Measurements from ENCODE around the gene OPN4. TPM values are rescaled to one million over a fixed set of nuclear protein-coding genes. Genes with fewer than 3 reads are reported as not detected.

The OPN4 gene
- total RNA-seq, 1 donor from 2014 or later = not detected

GRCh38 chr10:86673827-86674581 is 19.7 kb downstream of the OPN4 start:
- peaks cover 3% of the 10 kb centered on the region for H3K27me3 Mint-ChIP-seq (ENCODE audit: insufficient read depth, low read depth)
- no peak overlapping the region for H2AFZ ChIP-seq (replicated peaks)

DNA sequence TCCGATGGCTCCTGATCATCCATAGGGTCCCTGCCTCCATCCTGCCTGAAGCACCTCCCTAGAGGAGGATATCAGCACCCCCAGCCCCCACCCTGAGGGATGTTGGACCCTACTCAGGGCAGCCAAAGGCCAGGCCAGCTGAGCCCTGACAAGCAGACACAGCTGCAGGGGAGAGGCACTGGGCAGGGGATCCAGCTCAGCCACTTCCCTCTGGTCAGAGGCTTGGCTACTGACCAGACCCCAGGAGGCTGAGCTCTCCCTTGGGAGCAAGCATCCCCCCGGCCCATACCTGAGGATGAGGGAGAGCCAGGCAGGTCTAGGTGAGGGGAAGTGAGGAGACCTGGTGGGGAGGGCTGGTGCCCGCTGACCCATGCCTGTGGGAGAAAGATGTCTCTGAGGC is 20.6 kb downstream of the OPN4 start:
- no peaks in the 10 kb centered on the region for H4K20me1 ChIP-seq (ENCODE audit: low read depth)
- no peaks in the 10 kb centered on the region for H3F3A ChIP-seq (ENCODE audit: low read depth)
- H3K9ac ChIP-seq = no peak overlapping the region
- H3K4me1 Mint-ChIP-seq = peaks cover 30% of the 10 kb centered on the region
- H3K4me3 Mint-ChIP-seq = no peak overlapping the region
- H3K27ac Mint-ChIP-seq = no peak overlapping the region
- no peaks in the 10 kb centered on the region for H3K9me3 Mint-ChIP-seq
- DNase-seq (ENCODE audit: low spot score) = no peak
- H3K4me2 ChIP-seq = no peak overlapping the region
- no peaks in the 10 kb centered on the region for H3K79me2 ChIP-seq (ENCODE audit: low read depth)
- H3K27ac ChIP-seq = no peak overlapping the region
- no peaks in the 10 kb centered on the region for H3K36me3 Mint-ChIP-seq
- H2AFZ ChIP-seq (replicated peaks) = no peak overlapping the region
- no peak overlapping the region for H3K4me3 ChIP-seq
- no peaks in the 10 kb centered on the region for H3K9me3 ChIP-seq (ENCODE audit: low read depth)
- TF ChIP-seq EZH2 (IDR thresholded peaks at IDR 0.05) (no peak), CTCF (IDR thresholded peaks at IDR 0.05) (no peak), EZH2phosphoT487 (IDR thresholded peaks at IDR 0.05) (no peak)
- peaks cover 5% of the 10 kb centered on the region for H3K27me3 Mint-ChIP-seq (ENCODE audit: insufficient read depth, low read depth)
- H3K4me1 ChIP-seq = peaks cover 25% of the 10 kb centered on the region
- H3K27me3 ChIP-seq = no peaks in the 10 kb centered on the region
- no peaks in the 10 kb centered on the region for H3K36me3 ChIP-seq

More at GRCh38 chr10:86673827-86674581, 19.7 kb downstream of the OPN4 start:
- no peaks in the 10 kb centered on the region for H3K36me3 ChIP-seq
- Mint-ChIP-seq H3K36me3 (no peaks in the 10 kb centered on the region), H3K4me3 (peak overlapping the region; percentile 50), H3K4me1 (peaks cover 27% of the 10 kb centered on the region), H3K27ac (peak overlapping the region; percentile 33), H3K9me3 (no peaks in the 10 kb centered on the region)
- H3K4me2 ChIP-seq = peak overlapping the region; percentile 42
- DNase-seq (ENCODE audit: low spot score) = peak; percentile 58
- H3K9ac ChIP-seq = no peak overlapping the region
- H3K9me3 ChIP-seq (ENCODE audit: low read depth) = no peaks in the 10 kb centered on the region
- no peaks in the 10 kb centered on the region for H4K20me1 ChIP-seq (ENCODE audit: low read depth)
- no peak for TF ChIP-seq CTCF (IDR thresholded peaks at IDR 0.05)
- no peak for TF ChIP-seq EZH2phosphoT487 (IDR thresholded peaks at IDR 0.05)
- TF ChIP-seq EZH2 (IDR thresholded peaks at IDR 0.05) = no peak
- H3K27ac ChIP-seq = no peak overlapping the region
- peaks cover 25% of the 10 kb centered on the region for H3K4me1 ChIP-seq
- H3K79me2 ChIP-seq (ENCODE audit: low read depth) = no peaks in the 10 kb centered on the region
- no peak overlapping the region for H3K4me3 ChIP-seq
- H3K27me3 ChIP-seq = no peaks in the 10 kb centered on the region
- no peaks in the 10 kb centered on the region for H3F3A ChIP-seq (ENCODE audit: low read depth)

DNA sequence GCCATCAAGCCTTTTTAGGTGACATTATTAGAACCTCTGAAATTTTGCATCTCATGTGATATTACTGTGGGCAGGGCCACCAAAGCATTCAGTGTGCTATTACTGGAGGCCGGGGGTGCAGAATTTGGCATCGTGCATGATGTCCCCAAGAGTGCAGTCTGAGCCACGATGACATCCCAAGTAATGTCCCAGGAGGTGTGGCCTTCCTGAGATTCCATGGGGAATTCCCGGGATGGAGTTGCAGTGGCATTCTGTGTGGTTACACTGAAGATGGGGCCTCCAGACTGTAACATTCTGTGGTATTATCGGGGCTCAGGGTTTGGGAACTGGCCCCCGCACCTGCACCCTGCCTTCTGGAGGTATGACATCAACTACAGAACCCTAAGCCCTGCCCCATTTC is 23.0 kb downstream of the OPN4 start:
- Histone ChIP-seq H2AFZ (replicated peaks) (no peak overlapping the region), H3K79me2 (ENCODE audit: low read depth) (no peaks in the 10 kb centered on the region), H3K27ac (no peak overlapping the region), H3K36me3 (no peaks in the 10 kb centered on the region), H3F3A (ENCODE audit: low read depth) (no peaks in the 10 kb centered on the region), H4K20me1 (ENCODE audit: low read depth) (no peaks in the 10 kb centered on the region), H3K27me3 (no peaks in the 10 kb centered on the region), H3K9me3 (ENCODE audit: low read depth) (no peaks in the 10 kb centered on the region), H3K4me2 (no peak overlapping the region), H3K9ac (no peak overlapping the region), H3K4me1 (peaks cover 22% of the 10 kb centered on the region), H3K4me3 (no peak overlapping the region)
- Mint-ChIP-seq H3K4me1 (peaks cover 26% of the 10 kb centered on the region), H3K9me3 (no peaks in the 10 kb centered on the region), H3K27me3 (ENCODE audit: insufficient read depth, low read depth) (peaks cover 11% of the 10 kb centered on the region), H3K36me3 (no peaks in the 10 kb centered on the region), H3K27ac (no peak overlapping the region), H3K4me3 (no peak overlapping the region)
- TF ChIP-seq CTCF (IDR thresholded peaks at IDR 0.05) (no peak), EZH2 (IDR thresholded peaks at IDR 0.05) (no peak)
- no peak for DNase-seq (ENCODE audit: low spot score)
